Kasumi-1 (cell line): Measurements from ENCODE around the gene OR6C2.
"Not testable (repeated sequence)": the region's sequence is repeated elsewhere in the genome, so short reads cannot be mapped to it uniquely, and the experiment has no call there.

ENCODE experiments used
- DNase-seq, 2 experiments: peaks; one replicate each; lab custom pipeline; 2025; lab: John Stamatoyannopoulos, UW

The OR6C2 gene

DNA sequence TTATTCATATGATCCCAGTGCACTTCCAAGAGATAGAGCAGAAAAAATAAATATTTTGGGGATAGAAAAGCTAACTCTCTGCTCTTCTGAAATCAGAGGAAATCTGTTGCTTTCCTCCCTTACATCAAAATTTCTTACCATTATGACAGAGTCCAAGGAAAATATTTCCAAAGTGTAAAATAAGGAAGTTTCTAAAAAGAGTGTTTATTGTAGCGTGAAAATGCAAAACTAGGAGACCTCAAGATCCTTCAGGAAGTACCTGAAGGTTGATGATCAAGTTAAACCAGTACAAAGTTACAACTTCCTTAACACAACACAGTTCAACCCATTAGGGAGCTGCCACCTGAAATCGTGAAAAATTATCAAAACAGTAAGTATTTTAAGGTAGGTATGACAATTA lies at the start of gene OR6C2:
Gene OR6C2 (plus strand): TSS at position 301 of the 400 bp plus-strand sequence. CDS start 8,138 bp downstream, outside the sequence.
- DNase-seq, result no peak

GRCh38 chr12:55396326-55396725 lies 47.5 kb upstream of the OR6C2 start:
- DNase-seq, result no peak

DNA sequence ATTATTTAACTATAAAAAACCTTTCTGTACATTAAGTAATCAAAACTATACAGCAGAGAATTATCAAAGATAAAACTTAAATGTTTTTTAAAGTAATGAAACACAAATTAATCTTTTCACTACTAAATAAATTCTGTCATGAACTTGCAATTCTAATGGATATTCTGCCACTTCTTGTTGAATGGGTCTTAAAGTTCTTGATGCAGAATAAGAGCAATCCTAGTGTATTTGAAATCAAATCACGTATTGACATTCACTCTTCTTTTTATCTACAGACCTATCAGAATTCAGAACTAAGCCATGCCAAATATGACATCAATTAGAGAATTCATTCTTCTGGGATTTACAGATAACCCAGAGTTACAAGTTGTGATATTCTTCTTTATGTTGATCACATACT lies 43.6 kb upstream of the OR6C2 start, which contains the start of gene OR6C65:
Gene OR6C65 (plus strand): TSS at position 301 of the 400 bp plus-strand sequence. CDS start 0 bp downstream, at position 301.
- DNase-seq, result no peak

DNA sequence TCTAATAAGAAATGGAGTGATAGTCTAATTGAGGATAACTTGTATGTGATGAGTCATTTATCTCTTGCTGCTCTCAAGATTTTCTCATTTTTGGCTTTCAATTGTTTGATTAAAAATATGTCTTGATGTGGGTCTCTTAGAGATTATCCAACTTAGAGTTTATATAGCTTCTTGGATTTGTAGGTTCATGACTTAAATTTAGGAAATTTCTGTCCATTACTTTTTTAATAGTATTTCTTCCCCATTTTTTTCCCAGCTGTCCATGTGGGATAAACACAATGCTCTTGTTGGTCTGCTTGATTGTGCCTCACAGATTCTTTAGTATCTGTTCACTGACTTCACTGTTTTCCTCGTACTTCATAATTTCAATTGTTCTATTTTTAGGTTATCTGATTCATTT lies 36.0 kb upstream of the OR6C2 start:
- no peak for DNase-seq

DNA sequence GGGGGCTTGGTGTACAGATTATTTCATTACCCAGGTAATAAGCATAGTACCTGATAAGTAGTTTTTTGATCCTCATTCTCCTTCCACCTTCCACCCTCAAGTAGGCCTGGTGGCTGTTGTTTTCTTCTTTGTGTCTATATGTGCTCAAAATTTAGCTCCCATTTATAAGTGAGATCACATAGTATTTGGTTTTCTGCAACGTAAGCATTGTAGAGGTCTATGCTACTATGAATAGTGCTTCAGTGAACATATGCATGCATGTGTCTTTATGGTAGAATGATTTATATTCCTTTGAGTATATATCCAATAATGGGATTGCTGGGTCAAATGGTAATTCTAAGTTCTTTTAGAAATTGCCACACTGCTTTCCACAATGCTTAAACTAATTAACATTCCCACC lies 34.7 kb upstream of the OR6C2 start:
- DNase-seq, result not testable (repeated sequence)

GRCh38 chr12:55412138-55412537 lies 31.7 kb upstream of the OR6C2 start:
- not testable (repeated sequence) for DNase-seq

- DNase-seq, result not testable (repeated sequence)
These were observed 30.1 kb upstream of the OR6C2 start for GRCh38 chr12:55413498-55414388.

GRCh38 chr12:55414396-55414823 lies 29.5 kb upstream of the OR6C2 start:
- not testable (repeated sequence) for DNase-seq

GRCh38 chr12:55414889-55415288 lies 29.0 kb upstream of the OR6C2 start:
- DNase-seq, result not testable (repeated sequence)

- no peak for DNase-seq
These were observed 26.9 kb upstream of the OR6C2 start for GRCh38 chr12:55416961-55417360.

- no peak for DNase-seq
These were observed 23.4 kb upstream of the OR6C2 start for GRCh38 chr12:55420307-55420962.

DNA sequence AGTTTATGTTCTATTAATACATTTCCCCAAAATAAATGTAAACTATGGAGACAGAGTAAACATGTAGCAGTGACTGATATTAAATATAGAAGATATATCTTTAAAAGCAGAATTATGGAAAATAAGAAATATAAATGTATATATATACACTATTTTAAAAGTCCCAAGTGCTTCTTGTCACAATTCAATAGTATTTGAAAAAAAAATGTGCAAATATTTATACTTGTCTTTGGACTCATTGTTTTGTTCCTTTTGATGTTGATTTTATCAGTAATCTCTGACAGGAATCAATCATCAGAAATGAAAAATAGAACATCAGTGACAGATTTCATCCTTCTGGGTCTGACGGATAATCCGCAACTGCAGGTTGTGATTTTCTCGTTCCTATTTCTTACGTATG lies 17.9 kb upstream of the OR6C2 start, which contains the start of gene OR6C76:
Gene OR6C76 (plus strand): TSS at position 301 of the 400 bp plus-strand sequence. CDS start 0 bp downstream, at position 301.
- DNase-seq, result no peak

GRCh38 chr12:55428331-55429243 lies 15.3 kb upstream of the OR6C2 start:
- DNase-seq, result no peak

DNA sequence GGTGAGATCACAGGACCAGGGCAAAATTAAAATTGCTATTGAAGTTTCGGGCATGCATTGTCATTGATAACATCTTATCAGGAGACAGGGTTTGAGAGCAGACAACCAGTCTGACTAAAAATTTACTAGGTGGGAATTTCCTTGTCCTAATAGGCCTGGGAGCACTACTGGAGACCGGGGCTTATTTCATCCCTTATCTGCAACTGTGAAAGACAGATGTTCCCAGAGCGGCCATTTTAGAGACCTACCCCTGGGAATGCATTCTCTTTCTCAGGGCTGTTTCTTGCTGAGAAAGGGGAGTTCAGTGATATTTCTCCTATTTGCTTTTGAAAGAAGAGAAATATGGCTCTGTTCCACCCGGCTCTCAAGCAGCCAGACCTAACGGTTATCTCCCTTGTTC lies 2.6 kb upstream of the OR6C2 start:
- DNase-seq, result not testable (repeated sequence)

DNA sequence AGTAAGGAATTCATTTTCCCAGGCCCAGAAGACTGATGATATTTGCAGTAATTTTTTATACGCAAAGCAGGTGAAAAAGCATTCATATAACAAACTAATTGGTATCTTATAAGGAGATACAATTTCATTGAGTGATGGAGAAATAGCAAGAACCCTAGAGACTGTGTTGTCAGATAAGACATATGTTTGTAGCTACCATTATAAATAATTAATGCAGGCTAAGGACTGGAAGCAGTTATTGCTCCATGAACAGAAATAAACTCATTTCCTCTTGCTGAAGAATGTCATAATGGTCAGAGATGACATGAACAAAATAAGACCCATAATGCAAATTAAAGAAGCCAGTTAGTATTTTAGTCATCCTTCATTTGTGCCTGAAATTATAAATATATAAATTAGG lies 1.5 kb downstream of the OR6C2 start:
- no peak for DNase-seq

- DNase-seq, result no peak
These were observed 2.5 kb downstream of the OR6C2 start for GRCh38 chr12:55446326-55446725.

DNA sequence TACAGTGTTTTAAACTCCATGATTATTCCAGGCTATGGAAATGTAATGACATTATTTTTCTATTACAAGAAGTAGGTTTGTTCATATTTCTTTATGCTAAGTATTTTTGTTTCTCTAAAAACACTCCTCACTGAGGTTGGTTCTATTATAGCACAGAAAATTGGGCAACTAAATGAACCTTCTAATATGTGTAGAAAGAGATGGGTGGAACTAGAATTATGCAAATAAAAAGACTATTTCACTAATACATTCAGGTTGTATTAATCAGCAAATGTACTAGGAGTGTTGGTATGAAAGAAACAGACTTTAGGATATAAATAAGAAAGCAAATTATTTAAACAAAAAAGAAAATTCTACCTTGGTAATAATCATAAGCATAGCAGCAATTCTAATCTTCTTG lies 4.9 kb downstream of the OR6C2 start:
- DNase-seq, result no peak

GRCh38 chr12:55464926-55465325 lies 21.1 kb downstream of the OR6C2 start:
- not testable (repeated sequence) for DNase-seq

DNA sequence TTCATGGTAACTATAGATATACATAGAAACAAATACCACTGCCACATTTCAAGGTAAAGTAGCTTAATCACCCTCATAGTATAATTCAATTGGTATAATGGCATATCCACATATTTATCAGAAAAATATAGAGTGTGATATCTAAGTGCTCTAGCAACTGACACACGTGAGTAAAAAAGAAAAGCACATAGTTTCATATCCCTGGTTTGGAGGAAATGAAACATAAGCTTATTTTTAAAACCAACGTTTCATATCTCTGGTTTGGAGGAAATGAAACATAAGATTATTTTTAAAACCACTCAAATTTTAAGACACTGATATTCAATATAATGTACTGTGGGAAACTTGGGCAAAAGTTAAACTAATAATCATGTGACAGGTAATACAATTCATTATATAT lies 24.0 kb downstream of the OR6C2 start:
- no peak for DNase-seq

DNA sequence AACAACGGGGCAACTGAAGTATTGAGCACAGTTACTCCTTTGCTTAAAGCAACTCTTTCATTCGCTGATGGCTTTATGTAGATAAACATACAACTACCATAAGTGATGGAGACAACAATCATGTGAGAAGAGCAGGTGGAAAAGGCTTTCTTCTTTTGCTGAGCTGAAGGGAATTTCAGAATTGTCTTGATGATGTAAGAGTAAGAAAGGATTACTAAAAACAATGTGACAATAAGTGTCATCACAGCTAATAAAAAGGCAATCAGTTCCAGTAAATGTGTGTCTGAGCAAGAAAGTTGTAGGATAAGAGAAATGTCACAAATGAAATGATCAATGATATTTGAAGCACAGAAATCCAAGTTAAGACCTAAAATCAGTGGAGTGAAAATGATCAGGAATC lies 25.4 kb downstream of the OR6C2 start:
- no peak for DNase-seq

GRCh38 chr12:55470088-55470829 lies 26.4 kb downstream of the OR6C2 start, which contains the start of gene OR6C70:
Gene OR6C70, minus strand, starts transcription at chr12:55470138. Its CDS starts 0 bp downstream, at chr12:55470138.
- DNase-seq, result no peak
